ENCODE data around the gene ELOVL3.

- TF ChIP-seq ZBTB43 (CRISPR knock-in tag; IDR thresholded peaks at IDR 0.05) (no peak), CTCF (IDR thresholded peaks at IDR 0.05) (no peak), NFYB (CRISPR knock-in tag; conservative IDR thresholded peaks at IDR 0.05; ENCODE audit: low read depth) (no peak), MAX (CRISPR knock-in tag; IDR thresholded peaks at IDR 0.05) (no peak), FOXP4 (CRISPR knock-in tag; IDR thresholded peaks at IDR 0.05) (no peak), ZNF263 (CRISPR knock-in tag; IDR thresholded peaks at IDR 0.05; ENCODE audit: low read depth) (no peak), ETV6 (CRISPR knock-in tag; IDR thresholded peaks at IDR 0.05) (no peak), MYBL2 (CRISPR knock-in tag; IDR thresholded peaks at IDR 0.05) (no peak), ATF2 (CRISPR knock-in tag; IDR thresholded peaks at IDR 0.05; ENCODE audit: borderline replicate concordance, low read depth) (no peak), ZNF121 (CRISPR knock-in tag; IDR thresholded peaks at IDR 0.05) (no peak)
Measured at GRCh38 chr10:102200751-102201640, 25.1 kb upstream of the ELOVL3 start.
